HepG2 (cell line): ENCODE data around the gene ORM1. TPM values are rescaled to one million over a fixed set of nuclear protein-coding genes. Genes with fewer than 3 reads are reported as not detected.

Experiments used
- HNRNPLL ChIP-seq: fragments of 200-400 bp; formaldehyde crosslinking; IDR thresholded peaks from 2 replicates; pipeline ENCODE4 v1.6.1; 2017; ENCODE audit warnings: mild to moderate bottlenecking, low read depth, low read length; ENCODE audit not compliant: poor library complexity, severe bottlenecking
- NFIB ChIP-seq: sonication (generic); formaldehyde crosslinking; IDR thresholded peaks from 2 replicates; pipeline ENCODE4 v1.9.0; 2021; ENCODE audit warnings: missing genetic modification reagents, mild to moderate bottlenecking, borderline replicate concordance
- RBM39 ChIP-seq: fragments of 200-400 bp; formaldehyde crosslinking; IDR thresholded peaks from one replicate; pipeline ENCODE4 v1.6.1; 2018; ENCODE audit warnings: antibody characterized with exemption, mild to moderate bottlenecking, low read depth, low read length; ENCODE audit not compliant: poor library complexity, severe bottlenecking
- ZNF20 ChIP-seq: sonication (generic); formaldehyde crosslinking; IDR thresholded peaks from 2 replicates; pipeline ENCODE4 v1.4.0; 2020; ENCODE audit warnings: mild to moderate bottlenecking, moderate library complexity, missing genetic modification reagents
- polyA plus RNA-seq, 8 experiments: library from polyadenylated mRNA; depleted of rRNA in 3 of 8; stranded (reverse) in 7 of 8; unstranded in 1 of 8; fragments of >200 nt; fragmentation: Illumina TruSeq in 4 of 8; extraction: Trizol in 4 of 8; gene quantifications; 2 replicates each; pipeline versions ENCODE4 v1.2.1 to v1.2.3, GENCODE V29; 2011 to 2016; ENCODE audit warnings: low read depth in 4 of 8, missing spikeins in 1 of 8, mixed read lengths in 1 of 8; ENCODE audit not compliant: insufficient read depth in 1 of 8
- total RNA-seq, 5 experiments: library from RNA; depleted of rRNA; stranded (reverse); fragments of >200 nt; fragmentation: Illumina TruSeq; extraction: Trizol; gene quantifications; 2 replicates each; pipeline ENCODE4 v1.2.3, GENCODE V29; 2016; ENCODE audit warnings: low read depth in 1 of 5
- TF ChIP-seq, protein P1 (sequence below): sonication (generic); formaldehyde crosslinking; IDR thresholded peaks from 2 replicates; pipeline ENCODE4 v1.4.0; 2020; ENCODE audit warnings: mild to moderate bottlenecking, missing genetic modification reagents
- TF ChIP-seq, protein P2 (sequence below): sonication (generic); formaldehyde crosslinking; IDR thresholded peaks from 2 replicates; pipeline ENCODE4 v1.8.0; 2022; ENCODE audit warnings: missing genetic modification reagents, mild to moderate bottlenecking, moderate library complexity, borderline replicate concordance
- TF ChIP-seq, protein P3 (sequence below): sonication (generic); formaldehyde crosslinking; conservative IDR thresholded peaks from 2 replicates; pipeline ENCODE4 v1.4.0; 2020; ENCODE audit warnings: missing genetic modification reagents
- TF ChIP-seq, protein P4 (sequence below): IDR thresholded peaks from 2 replicates; pipeline ENCODE4 v1.4.0; 2020; ENCODE audit warnings: mild to moderate bottlenecking, missing genetic modification reagents
- TF ChIP-seq, protein P5 (sequence below): IDR thresholded peaks from 2 replicates; pipeline ENCODE4 v1.6.1; 2012; ENCODE audit warnings: low read depth, low read length, improper control_type of control experiment

ORM1 gene
- total and polyA plus RNA-seq, 2 of the 13 experiments (the other 11 are each of a cell fraction or from before 2014, with no cell fraction given) = 699 to 1,180 TPM

DNA sequence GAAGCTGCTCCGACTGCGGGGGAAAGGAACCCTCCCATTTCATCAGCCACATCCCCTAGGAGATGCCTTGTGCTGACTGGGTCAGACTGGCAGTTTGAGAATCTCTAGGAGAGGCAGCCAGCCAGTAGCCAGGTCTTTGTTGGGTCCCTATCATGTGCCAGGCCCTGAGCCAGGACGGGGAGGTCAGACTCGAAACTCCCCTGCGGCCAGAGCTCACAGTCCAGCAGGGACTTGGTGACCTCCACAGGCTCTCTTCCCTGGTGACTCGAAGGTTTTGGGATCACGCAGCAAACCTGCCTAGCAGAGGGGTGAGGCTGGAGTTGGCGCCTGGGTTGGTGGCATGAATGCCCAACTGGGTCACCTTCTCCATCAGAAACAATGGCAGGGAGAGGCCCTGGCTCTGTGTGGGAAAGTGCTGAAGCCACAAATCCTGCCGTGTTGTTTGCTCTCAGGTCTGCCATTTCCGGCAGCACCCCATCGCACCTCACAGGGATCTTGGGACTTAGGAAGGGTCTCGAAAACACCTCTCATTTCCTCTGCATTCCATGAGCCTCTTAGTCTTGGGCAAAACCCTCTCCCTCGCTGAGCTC lies 14.4 kb upstream of the ORM1 start (continued):
- TF ChIP-seq, protein P1, sequence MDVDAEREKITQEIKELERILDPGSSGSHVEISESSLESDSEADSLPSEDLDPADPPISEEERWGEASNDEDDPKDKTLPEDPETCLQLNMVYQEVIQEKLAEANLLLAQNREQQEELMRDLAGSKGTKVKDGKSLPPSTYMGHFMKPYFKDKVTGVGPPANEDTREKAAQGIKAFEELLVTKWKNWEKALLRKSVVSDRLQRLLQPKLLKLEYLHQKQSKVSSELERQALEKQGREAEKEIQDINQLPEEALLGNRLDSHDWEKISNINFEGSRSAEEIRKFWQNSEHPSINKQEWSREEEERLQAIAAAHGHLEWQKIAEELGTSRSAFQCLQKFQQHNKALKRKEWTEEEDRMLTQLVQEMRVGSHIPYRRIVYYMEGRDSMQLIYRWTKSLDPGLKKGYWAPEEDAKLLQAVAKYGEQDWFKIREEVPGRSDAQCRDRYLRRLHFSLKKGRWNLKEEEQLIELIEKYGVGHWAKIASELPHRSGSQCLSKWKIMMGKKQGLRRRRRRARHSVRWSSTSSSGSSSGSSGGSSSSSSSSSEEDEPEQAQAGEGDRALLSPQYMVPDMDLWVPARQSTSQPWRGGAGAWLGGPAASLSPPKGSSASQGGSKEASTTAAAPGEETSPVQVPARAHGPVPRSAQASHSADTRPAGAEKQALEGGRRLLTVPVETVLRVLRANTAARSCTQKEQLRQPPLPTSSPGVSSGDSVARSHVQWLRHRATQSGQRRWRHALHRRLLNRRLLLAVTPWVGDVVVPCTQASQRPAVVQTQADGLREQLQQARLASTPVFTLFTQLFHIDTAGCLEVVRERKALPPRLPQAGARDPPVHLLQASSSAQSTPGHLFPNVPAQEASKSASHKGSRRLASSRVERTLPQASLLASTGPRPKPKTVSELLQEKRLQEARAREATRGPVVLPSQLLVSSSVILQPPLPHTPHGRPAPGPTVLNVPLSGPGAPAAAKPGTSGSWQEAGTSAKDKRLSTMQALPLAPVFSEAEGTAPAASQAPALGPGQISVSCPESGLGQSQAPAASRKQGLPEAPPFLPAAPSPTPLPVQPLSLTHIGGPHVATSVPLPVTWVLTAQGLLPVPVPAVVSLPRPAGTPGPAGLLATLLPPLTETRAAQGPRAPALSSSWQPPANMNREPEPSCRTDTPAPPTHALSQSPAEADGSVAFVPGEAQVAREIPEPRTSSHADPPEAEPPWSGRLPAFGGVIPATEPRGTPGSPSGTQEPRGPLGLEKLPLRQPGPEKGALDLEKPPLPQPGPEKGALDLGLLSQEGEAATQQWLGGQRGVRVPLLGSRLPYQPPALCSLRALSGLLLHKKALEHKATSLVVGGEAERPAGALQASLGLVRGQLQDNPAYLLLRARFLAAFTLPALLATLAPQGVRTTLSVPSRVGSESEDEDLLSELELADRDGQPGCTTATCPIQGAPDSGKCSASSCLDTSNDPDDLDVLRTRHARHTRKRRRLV = no peak
- TF ChIP-seq NFIB (CRISPR knock-in tag) = no peak
- TF ChIP-seq, protein P2, sequence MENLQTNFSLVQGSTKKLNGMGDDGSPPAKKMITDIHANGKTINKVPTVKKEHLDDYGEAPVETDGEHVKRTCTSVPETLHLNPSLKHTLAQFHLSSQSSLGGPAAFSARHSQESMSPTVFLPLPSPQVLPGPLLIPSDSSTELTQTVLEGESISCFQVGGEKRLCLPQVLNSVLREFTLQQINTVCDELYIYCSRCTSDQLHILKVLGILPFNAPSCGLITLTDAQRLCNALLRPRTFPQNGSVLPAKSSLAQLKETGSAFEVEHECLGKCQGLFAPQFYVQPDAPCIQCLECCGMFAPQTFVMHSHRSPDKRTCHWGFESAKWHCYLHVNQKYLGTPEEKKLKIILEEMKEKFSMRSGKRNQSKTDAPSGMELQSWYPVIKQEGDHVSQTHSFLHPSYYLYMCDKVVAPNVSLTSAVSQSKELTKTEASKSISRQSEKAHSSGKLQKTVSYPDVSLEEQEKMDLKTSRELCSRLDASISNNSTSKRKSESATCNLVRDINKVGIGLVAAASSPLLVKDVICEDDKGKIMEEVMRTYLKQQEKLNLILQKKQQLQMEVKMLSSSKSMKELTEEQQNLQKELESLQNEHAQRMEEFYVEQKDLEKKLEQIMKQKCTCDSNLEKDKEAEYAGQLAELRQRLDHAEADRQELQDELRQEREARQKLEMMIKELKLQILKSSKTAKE (CRISPR knock-in tag) = no peak
- TF ChIP-seq ZNF20 (CRISPR knock-in tag) = no peak
- TF ChIP-seq, protein P3, sequence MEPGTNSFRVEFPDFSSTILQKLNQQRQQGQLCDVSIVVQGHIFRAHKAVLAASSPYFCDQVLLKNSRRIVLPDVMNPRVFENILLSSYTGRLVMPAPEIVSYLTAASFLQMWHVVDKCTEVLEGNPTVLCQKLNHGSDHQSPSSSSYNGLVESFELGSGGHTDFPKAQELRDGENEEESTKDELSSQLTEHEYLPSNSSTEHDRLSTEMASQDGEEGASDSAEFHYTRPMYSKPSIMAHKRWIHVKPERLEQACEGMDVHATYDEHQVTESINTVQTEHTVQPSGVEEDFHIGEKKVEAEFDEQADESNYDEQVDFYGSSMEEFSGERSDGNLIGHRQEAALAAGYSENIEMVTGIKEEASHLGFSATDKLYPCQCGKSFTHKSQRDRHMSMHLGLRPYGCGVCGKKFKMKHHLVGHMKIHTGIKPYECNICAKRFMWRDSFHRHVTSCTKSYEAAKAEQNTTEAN (CRISPR knock-in tag) = no peak
- no peak for TF ChIP-seq HNRNPLL
- TF ChIP-seq, protein P4, sequence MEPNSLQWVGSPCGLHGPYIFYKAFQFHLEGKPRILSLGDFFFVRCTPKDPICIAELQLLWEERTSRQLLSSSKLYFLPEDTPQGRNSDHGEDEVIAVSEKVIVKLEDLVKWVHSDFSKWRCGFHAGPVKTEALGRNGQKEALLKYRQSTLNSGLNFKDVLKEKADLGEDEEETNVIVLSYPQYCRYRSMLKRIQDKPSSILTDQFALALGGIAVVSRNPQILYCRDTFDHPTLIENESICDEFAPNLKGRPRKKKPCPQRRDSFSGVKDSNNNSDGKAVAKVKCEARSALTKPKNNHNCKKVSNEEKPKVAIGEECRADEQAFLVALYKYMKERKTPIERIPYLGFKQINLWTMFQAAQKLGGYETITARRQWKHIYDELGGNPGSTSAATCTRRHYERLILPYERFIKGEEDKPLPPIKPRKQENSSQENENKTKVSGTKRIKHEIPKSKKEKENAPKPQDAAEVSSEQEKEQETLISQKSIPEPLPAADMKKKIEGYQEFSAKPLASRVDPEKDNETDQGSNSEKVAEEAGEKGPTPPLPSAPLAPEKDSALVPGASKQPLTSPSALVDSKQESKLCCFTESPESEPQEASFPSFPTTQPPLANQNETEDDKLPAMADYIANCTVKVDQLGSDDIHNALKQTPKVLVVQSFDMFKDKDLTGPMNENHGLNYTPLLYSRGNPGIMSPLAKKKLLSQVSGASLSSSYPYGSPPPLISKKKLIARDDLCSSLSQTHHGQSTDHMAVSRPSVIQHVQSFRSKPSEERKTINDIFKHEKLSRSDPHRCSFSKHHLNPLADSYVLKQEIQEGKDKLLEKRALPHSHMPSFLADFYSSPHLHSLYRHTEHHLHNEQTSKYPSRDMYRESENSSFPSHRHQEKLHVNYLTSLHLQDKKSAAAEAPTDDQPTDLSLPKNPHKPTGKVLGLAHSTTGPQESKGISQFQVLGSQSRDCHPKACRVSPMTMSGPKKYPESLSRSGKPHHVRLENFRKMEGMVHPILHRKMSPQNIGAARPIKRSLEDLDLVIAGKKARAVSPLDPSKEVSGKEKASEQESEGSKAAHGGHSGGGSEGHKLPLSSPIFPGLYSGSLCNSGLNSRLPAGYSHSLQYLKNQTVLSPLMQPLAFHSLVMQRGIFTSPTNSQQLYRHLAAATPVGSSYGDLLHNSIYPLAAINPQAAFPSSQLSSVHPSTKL (CRISPR knock-in tag) = no peak
- no peak for TF ChIP-seq RBM39
- TF ChIP-seq, protein P5, sequence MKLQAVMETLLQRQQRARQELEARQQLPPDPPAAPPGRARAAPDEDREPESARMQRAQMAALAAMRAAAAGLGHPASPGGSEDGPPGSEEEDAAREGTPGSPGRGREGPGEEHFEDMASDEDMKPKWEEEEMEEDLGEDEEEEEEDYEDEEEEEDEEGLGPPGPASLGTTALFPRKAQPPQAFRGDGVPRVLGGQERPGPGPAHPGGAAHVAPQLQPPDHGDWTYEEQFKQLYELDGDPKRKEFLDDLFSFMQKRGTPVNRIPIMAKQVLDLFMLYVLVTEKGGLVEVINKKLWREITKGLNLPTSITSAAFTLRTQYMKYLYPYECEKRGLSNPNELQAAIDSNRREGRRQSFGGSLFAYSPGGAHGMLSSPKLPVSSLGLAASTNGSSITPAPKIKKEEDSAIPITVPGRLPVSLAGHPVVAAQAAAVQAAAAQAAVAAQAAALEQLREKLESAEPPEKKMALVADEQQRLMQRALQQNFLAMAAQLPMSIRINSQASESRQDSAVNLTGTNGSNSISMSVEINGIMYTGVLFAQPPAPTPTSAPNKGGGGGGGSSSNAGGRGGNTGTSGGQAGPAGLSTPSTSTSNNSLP = no peak
